ENCODE results near the gene CDO1.

GRCh38 chr5:115815693-115816225 lies 700 bp downstream of the CDO1 start:
- TF ChIP-seq CTCF (IDR thresholded peaks at IDR 0.05; ENCODE audit: low read length) (no peak), EZH2 (IDR thresholded peaks at IDR 0.05; ENCODE audit: borderline replicate concordance, low read length) (no peak)
